Ovary (tissue), 3 donors: ENCODE measurements around the gene CHFR.

Source experiments
- POLR2A ChIP-seq: fragments of 450-650 bp; IDR thresholded peaks from one replicate; pipeline ENCODE4 v1.6.1; 2017; ENCODE audit warnings: antibody characterized with exemption, mild to moderate bottlenecking, moderate library complexity
- TF ChIP-seq, protein P1 (sequence below), 3 donors: fragments of 450-650 bp in 2 of 3; fragments of 200-600 bp in 1 of 3; IDR thresholded peaks; one replicate each; pipeline versions ENCODE4 v1.5.1 to v1.8.0; 2016 to 2022; ENCODE audit warnings: antibody characterized with exemption in 3 of 3, mild to moderate bottlenecking in 1 of 3
- donor health status: DM: no; HTN: no; CAD: no.

DNA sequence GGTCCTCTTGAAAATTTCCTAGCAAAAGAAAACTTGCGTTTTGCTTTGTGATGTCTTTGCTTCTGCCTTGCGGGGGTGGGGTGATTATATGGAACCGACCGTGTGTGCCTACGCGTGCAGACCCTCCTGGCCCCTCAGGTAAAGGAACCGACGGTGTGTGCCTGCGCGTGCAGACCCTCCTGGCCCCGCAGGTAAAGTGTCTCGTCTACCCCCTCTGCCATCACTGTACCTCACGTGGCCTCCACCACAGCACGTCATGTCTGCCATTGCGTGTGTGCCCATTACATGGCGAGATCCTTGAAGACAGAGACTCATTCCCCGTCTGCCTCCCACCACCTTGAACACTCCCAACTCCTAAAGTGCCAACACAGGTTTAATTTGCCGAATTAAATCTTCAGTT is 62.3 kb downstream of the CHFR start:
- TF ChIP-seq, protein P1, sequence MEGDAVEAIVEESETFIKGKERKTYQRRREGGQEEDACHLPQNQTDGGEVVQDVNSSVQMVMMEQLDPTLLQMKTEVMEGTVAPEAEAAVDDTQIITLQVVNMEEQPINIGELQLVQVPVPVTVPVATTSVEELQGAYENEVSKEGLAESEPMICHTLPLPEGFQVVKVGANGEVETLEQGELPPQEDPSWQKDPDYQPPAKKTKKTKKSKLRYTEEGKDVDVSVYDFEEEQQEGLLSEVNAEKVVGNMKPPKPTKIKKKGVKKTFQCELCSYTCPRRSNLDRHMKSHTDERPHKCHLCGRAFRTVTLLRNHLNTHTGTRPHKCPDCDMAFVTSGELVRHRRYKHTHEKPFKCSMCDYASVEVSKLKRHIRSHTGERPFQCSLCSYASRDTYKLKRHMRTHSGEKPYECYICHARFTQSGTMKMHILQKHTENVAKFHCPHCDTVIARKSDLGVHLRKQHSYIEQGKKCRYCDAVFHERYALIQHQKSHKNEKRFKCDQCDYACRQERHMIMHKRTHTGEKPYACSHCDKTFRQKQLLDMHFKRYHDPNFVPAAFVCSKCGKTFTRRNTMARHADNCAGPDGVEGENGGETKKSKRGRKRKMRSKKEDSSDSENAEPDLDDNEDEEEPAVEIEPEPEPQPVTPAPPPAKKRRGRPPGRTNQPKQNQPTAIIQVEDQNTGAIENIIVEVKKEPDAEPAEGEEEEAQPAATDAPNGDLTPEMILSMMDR (IDR thresholded peaks at IDR 0.05) = no peak
- no peak for TF ChIP-seq POLR2A
